ENCODE data around the gene ADAM19.

DNA sequence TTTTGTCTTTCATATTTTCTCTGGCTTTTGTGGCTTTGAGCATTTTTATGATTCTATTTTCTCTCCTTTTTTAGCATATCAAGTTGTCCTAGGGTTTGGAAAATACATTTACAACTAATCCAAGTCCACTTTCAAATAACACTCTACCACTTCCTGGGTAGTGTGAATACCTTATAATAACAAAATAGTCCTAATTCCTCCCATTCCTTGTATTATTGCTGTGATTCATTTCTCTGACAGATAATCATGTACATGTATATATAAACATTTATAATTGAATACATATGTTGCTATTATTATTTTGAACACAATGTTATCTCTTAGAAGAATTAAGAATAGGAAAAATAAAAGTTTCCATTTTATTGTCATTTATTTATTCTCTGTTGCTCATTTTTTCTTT is 14.9 kb upstream of the ADAM19 start:
- TF ChIP-seq, protein P1, sequence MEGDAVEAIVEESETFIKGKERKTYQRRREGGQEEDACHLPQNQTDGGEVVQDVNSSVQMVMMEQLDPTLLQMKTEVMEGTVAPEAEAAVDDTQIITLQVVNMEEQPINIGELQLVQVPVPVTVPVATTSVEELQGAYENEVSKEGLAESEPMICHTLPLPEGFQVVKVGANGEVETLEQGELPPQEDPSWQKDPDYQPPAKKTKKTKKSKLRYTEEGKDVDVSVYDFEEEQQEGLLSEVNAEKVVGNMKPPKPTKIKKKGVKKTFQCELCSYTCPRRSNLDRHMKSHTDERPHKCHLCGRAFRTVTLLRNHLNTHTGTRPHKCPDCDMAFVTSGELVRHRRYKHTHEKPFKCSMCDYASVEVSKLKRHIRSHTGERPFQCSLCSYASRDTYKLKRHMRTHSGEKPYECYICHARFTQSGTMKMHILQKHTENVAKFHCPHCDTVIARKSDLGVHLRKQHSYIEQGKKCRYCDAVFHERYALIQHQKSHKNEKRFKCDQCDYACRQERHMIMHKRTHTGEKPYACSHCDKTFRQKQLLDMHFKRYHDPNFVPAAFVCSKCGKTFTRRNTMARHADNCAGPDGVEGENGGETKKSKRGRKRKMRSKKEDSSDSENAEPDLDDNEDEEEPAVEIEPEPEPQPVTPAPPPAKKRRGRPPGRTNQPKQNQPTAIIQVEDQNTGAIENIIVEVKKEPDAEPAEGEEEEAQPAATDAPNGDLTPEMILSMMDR (IDR thresholded peaks at IDR 0.05), result no peak
- no peak for TF ChIP-seq POLR2A (IDR thresholded peaks at IDR 0.05)
